ENCODE measurements around the gene FARS2.
A peak's percentile ranks its signal among the peaks of the same experiment; 100 is the strongest.

The FARS2 gene

GRCh38 chr6:5598123-5598522 is 336.8 kb downstream of the FARS2 start:
- Mint-ChIP-seq H3K4me3 (no peak overlapping the region), H3K27ac (no peak overlapping the region), H3K27me3 (no peaks in the 10 kb centered on the region), H3K9me3 (no peaks in the 10 kb centered on the region), H3K4me1 (no peaks in the 10 kb centered on the region), H3K36me3 (ENCODE audit: low read depth) (peaks cover 2% of the 10 kb centered on the region)
- no peak for ATAC-seq
- DNase-seq: no peak

GRCh38 chr6:5599127-5599526 is 337.8 kb downstream of the FARS2 start:
- Mint-ChIP-seq H3K27me3 (no peaks in the 10 kb centered on the region), H3K27ac (no peak overlapping the region), H3K36me3 (ENCODE audit: low read depth) (peaks cover 2% of the 10 kb centered on the region), H3K4me1 (no peaks in the 10 kb centered on the region), H3K4me3 (no peak overlapping the region), H3K9me3 (no peaks in the 10 kb centered on the region)
- DNase-seq (no peak), ATAC-seq (no peak)

DNA sequence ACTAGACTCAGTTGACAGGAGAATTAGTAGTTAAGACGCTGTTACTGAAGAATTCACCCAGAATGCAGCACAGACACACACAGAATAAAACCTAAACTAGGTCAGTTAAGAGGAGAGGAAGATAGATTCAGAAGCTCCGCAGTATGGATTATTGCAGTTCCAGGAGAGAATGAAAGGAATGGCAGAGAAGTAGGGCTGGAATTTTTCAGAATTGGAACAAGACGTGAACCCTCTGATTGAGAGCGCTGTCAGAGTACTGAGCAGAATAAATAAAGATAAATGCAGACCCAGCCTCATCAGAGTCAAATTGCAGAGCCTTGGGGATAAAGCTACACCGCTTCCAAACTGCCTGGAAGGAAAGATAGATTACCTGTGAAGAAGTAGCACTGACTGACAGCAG is 344.6 kb downstream of the FARS2 start:
- no peak overlapping the region for H3K4me3 Mint-ChIP-seq

DNA sequence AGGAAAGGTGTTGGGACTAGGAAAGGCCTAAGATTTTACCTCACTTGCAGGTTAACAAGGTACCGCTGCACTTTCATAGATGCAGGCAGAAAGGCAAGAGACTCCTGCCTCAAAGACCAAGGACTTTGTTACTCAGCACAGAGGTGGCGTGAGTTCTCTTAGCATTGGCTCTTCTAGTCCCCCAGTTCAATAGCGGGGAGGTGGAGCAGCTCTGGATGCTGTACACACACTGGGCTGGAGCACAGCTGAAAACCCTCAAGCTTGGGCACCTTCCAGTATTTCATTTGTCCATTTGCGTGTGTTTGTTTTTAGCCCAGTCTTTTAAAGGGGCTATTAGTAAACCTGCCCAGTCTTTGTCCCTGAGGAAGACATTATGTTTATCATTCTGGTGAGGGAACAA is 345.2 kb downstream of the FARS2 start:
- H3K9me3 Mint-ChIP-seq: peaks cover 4% of the 10 kb centered on the region
- no peak for ATAC-seq
- no peak overlapping the region for H3K27ac Mint-ChIP-seq
- no peaks in the 10 kb centered on the region for H3K27me3 Mint-ChIP-seq
- peaks cover 7% of the 10 kb centered on the region for H3K36me3 Mint-ChIP-seq (ENCODE audit: low read depth)
- DNase-seq: no peak
- H3K4me3 Mint-ChIP-seq: no peak overlapping the region
- peaks cover 5% of the 10 kb centered on the region for H3K4me1 Mint-ChIP-seq

More for the DNA sequence above, 344.6 kb downstream of the FARS2 start:
- no peaks in the 10 kb centered on the region for H3K27me3 Mint-ChIP-seq
- no peak overlapping the region for H3K27ac Mint-ChIP-seq
- H3K4me1 Mint-ChIP-seq: peaks cover 5% of the 10 kb centered on the region
- ATAC-seq: no peak
- DNase-seq: no peak
- peaks cover 7% of the 10 kb centered on the region for H3K36me3 Mint-ChIP-seq (ENCODE audit: low read depth)
- peaks cover 4% of the 10 kb centered on the region for H3K9me3 Mint-ChIP-seq

- Mint-ChIP-seq H3K27me3 (no peaks in the 10 kb centered on the region), H3K9me3 (peaks cover 4% of the 10 kb centered on the region), H3K4me3 (no peak overlapping the region), H3K27ac (no peak overlapping the region), H3K36me3 (ENCODE audit: low read depth) (peaks cover 17% of the 10 kb centered on the region), H3K4me1 (peaks cover 5% of the 10 kb centered on the region)
- DNase-seq (no peak), ATAC-seq (no peak)
These were observed 349.3 kb downstream of the FARS2 start for GRCh38 chr6:5610640-5611039.

- Mint-ChIP-seq H3K36me3 (ENCODE audit: low read depth) (peaks cover 34% of the 10 kb centered on the region), H3K9me3 (peaks cover 8% of the 10 kb centered on the region), H3K4me3 (no peak overlapping the region), H3K4me1 (peaks cover 20% of the 10 kb centered on the region), H3K27me3 (no peaks in the 10 kb centered on the region), H3K27ac (no peak overlapping the region)
- no peak for DNase-seq
- ATAC-seq: no peak
These were observed 355.9 kb downstream of the FARS2 start for GRCh38 chr6:5617179-5617578.

DNA sequence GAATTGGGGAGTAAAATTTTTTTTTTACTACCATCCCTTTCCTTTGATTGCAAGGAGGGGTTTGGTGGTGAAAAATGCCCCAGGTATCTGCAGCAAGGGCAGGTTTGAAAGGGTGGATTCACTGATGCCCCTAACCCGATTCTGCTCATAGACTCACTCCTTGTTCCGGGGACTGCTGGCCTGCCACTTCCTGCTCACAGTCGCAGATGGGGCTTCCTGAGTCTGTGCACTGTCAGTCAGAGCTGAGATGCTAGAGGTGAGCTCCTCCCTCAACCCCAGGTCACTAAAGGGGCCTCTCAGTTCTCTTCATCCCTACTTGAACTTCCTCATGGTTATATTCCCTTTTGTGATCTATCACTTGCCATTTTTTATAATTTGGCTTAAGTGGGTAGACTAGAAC is 357.9 kb downstream of the FARS2 start:
- H3K4me1 Mint-ChIP-seq: peaks cover 23% of the 10 kb centered on the region
- DNase-seq (peak; percentile 22), ATAC-seq (peak; percentile 83)
- H3K27me3 Mint-ChIP-seq: no peaks in the 10 kb centered on the region
- H3K9me3 Mint-ChIP-seq: peaks cover 8% of the 10 kb centered on the region
- no peak overlapping the region for H3K4me3 Mint-ChIP-seq
- peak overlapping the region; percentile 68 for H3K27ac Mint-ChIP-seq
- H3K36me3 Mint-ChIP-seq (ENCODE audit: low read depth): peaks cover 28% of the 10 kb centered on the region

DNA sequence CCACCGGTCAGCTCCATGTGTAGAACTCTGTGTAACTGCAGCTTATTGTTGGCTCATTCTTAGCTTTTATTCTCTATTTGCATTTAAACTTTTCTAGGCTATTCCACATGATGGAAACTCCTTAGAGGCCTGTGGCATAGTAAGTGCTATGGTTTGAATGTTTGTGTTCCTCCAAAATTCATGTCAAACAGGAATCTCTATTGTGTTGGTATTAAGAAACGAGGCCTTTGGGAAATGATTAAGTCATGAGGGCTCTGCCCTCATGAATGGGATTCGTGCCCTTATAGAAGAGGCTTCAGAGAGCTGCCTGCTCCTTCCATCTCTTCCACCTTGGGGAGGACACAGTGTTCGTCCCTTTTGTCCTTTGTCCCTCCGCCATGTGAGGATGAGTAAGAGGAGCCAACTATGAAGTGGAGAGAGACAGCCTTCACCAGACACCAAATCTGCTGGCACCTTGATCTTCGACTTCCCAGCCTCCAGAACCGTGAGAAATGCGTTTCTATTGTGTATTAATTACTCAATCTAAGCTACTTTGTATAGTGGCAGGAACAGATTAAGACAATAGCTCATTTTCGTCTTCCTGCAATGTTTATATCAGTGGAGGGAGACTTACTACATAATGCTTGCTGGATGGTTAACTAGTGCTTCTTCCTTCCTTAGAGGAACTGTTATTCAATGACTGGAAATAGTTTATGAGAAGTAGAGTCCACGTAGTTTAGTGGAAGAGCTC is 361.1 kb downstream of the FARS2 start:
- Mint-ChIP-seq H3K27me3 (no peaks in the 10 kb centered on the region), H3K27ac (no peak overlapping the region), H3K36me3 (ENCODE audit: low read depth) (peaks cover 15% of the 10 kb centered on the region), H3K4me1 (peaks cover 43% of the 10 kb centered on the region), H3K4me3 (no peak overlapping the region), H3K9me3 (peaks cover 8% of the 10 kb centered on the region)
- DNase-seq (no peak), ATAC-seq (no peak)

DNA sequence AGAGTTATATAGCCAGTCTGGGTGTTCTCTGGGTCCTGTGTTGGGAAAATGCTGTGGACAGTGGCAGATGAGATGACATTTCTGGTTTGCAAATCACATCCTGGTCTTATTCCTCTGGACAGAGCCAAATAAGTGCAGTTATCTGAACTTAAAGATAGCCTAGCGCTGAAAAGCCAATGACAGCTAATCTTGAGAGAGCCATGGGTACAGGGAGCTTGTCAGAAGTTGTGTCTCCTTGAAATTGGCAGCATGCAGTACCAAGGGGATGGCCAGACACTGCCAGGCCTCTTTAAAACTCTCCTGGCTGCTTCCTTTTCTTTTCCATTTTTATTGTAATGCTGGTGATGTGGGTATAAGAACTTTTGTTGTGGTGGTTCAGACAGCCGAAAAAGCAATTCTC is 362.5 kb downstream of the FARS2 start:
- Mint-ChIP-seq H3K27me3 (no peaks in the 10 kb centered on the region), H3K9me3 (peaks cover 5% of the 10 kb centered on the region), H3K4me1 (peaks cover 49% of the 10 kb centered on the region), H3K36me3 (ENCODE audit: low read depth) (peaks cover 9% of the 10 kb centered on the region), H3K27ac (no peak overlapping the region), H3K4me3 (no peak overlapping the region)
- ATAC-seq (no peak), DNase-seq (no peak)

GRCh38 chr6:5624256-5624655 is 362.9 kb downstream of the FARS2 start:
- peaks cover 3% of the 10 kb centered on the region for H3K9me3 Mint-ChIP-seq
- no peak overlapping the region for H3K4me3 Mint-ChIP-seq
- H3K27me3 Mint-ChIP-seq: no peaks in the 10 kb centered on the region
- DNase-seq (no peak), ATAC-seq (no peak)
- peaks cover 49% of the 10 kb centered on the region for H3K4me1 Mint-ChIP-seq
- H3K27ac Mint-ChIP-seq: no peak overlapping the region
- H3K36me3 Mint-ChIP-seq (ENCODE audit: low read depth): peaks cover 10% of the 10 kb centered on the region

DNA sequence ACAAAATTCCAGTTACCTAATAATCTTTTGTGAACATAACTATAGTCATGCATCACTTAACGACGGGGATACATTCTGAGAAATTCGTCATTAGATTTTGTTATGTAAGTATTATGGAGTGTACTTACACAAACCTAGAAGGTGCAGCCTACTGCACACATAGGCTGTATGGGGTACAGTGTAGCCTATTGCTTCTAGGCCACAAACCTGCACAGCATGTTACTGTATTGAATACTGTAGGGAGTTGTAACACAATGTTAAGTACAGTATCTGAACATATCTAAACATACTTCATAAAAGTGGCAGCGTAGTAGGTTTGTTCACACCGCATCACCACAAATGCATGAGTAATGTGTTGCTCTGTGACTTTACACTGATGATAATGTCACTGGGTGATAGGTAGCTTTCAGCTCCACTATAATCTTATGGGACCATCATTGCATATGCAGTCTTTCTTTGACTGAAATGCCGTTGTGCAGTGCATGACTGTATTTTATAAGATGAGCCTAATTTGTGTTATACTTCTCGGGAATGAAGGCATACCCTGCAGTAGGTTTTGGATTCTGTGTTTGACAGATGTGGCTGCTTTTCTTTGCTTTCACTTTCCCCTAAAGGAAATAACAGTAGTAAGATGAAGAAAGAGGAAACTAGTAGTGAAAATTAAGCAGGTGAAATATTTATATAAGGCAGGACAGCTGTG is 365.6 kb downstream of the FARS2 start:
- DNase-seq (peak; percentile 11), ATAC-seq (peak; percentile 92)
- H3K4me3 Mint-ChIP-seq: peak overlapping the region; percentile 58
- peaks cover 42% of the 10 kb centered on the region for H3K4me1 Mint-ChIP-seq
- H3K27ac Mint-ChIP-seq: peak overlapping the region; percentile 60
- peaks cover 7% of the 10 kb centered on the region for H3K36me3 Mint-ChIP-seq (ENCODE audit: low read depth)
- no peaks in the 10 kb centered on the region for H3K9me3 Mint-ChIP-seq
- H3K27me3 Mint-ChIP-seq: no peaks in the 10 kb centered on the region

DNA sequence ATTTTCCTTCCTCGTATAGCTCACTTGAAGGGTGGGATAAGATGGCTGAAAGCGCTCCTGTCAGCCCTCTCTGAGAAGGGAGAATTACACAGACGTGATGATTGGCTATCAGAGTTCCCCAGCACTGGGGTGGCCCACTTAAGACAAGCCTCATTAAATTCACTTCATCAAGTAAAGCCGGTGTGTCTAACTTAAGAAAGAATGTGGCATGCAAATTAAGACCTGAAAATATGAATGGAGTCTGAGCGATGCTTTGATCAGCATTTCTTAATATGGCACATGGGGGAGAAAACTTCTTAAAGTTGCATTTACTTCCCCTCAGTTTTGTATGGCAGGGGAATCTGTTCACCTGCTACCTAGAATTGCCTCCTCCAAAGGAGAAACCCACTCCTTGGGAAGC is 369.3 kb downstream of the FARS2 start:
- no peak overlapping the region for H3K27ac Mint-ChIP-seq
- ATAC-seq (no peak), DNase-seq (no peak)
- no peaks in the 10 kb centered on the region for H3K9me3 Mint-ChIP-seq
- H3K4me1 Mint-ChIP-seq: peaks cover 45% of the 10 kb centered on the region
- no peak overlapping the region for H3K4me3 Mint-ChIP-seq
- H3K36me3 Mint-ChIP-seq (ENCODE audit: low read depth): peaks cover 12% of the 10 kb centered on the region
- H3K27me3 Mint-ChIP-seq: no peaks in the 10 kb centered on the region

DNA sequence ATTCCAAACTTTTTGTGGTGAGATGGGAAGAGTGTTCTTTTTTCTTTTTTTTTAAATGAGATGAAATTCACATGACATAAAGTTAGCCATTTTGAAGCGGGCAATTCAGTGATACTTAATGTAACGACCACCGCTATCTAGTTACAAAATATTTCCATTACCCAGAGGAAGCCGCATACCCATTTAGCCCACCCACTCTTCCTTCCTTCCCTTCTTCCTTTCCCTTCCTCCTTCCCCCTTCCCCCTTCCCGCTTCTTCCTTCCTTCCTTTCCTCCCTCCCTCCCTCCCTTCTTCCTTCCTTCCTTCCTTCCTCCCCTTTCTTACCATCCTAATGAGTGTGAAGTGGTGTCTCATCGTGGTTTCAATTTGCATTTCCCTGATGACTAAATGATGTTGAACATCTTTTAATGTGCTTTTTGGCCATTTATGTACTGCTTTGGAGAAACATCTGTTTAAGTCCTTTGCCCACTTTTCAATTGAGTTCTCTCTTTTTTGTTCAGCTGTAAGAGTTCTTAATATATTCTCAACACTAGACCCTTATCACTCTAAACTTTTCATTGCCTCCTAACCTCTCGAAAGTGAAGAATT is 371.1 kb downstream of the FARS2 start:
- Mint-ChIP-seq H3K27ac (no peak overlapping the region), H3K36me3 (ENCODE audit: low read depth) (peaks cover 12% of the 10 kb centered on the region), H3K4me3 (no peak overlapping the region), H3K9me3 (no peaks in the 10 kb centered on the region), H3K27me3 (no peaks in the 10 kb centered on the region), H3K4me1 (peaks cover 29% of the 10 kb centered on the region)
- ATAC-seq: no peak
- DNase-seq: no peak

- ATAC-seq (no peak), DNase-seq (no peak)
- Mint-ChIP-seq H3K36me3 (ENCODE audit: low read depth) (peaks cover 12% of the 10 kb centered on the region), H3K27ac (no peak overlapping the region), H3K27me3 (no peaks in the 10 kb centered on the region), H3K4me3 (no peak overlapping the region), H3K4me1 (peaks cover 11% of the 10 kb centered on the region), H3K9me3 (peaks cover 4% of the 10 kb centered on the region)
These were observed 373.2 kb downstream of the FARS2 start for GRCh38 chr6:5634525-5634924.

Measured in activated naive CD8-positive, alpha-beta T cell treated with anti-CD3 and anti-CD28 coated beads, Interleukin-2, amount 50 U/mL, for 24 hours (primary cell).